Measurements from ENCODE around the gene TENT5C. TPM values are rescaled to one million over a fixed set of nuclear protein-coding genes. Genes with fewer than 3 reads are reported as not detected.

Gene TENT5C
- polyA plus RNA-seq, 3 donors = 2.6 to 3.4 (median 3.2) TPM

- DNase-seq (ENCODE audit: low read depth in 3 of 3, low spot score in 2 of 3) = no peak
These were observed 26.6 kb downstream of the TENT5C start for GRCh38 chr1:117632269-117633067.

- DNase-seq (ENCODE audit: low read depth in 3 of 3, low spot score in 2 of 3) = no peak
These were observed 27.2 kb downstream of the TENT5C start for GRCh38 chr1:117633068-117633345.

- no peak for DNase-seq (ENCODE audit: low read depth in 3 of 3, low spot score in 2 of 3)
These were observed 27.6 kb downstream of the TENT5C start for GRCh38 chr1:117633423-117633822.

- no peak for DNase-seq (ENCODE audit: low read depth in 3 of 3, low spot score in 2 of 3)
These were observed 28.1 kb downstream of the TENT5C start for GRCh38 chr1:117633936-117634335.

- no peak for DNase-seq (ENCODE audit: low read depth in 3 of 3, low spot score in 2 of 3)
These were observed 28.8 kb downstream of the TENT5C start for GRCh38 chr1:117634631-117635030.

- DNase-seq (ENCODE audit: low read depth in 3 of 3, low spot score in 2 of 3) = no peak
These were observed 30.0 kb downstream of the TENT5C start for GRCh38 chr1:117635805-117636204.

- DNase-seq (ENCODE audit: low read depth in 3 of 3, low spot score in 2 of 3) = no peak
These were observed 31.0 kb downstream of the TENT5C start for GRCh38 chr1:117636637-117637425.

GRCh38 chr1:117638141-117638540 is 32.3 kb downstream of the TENT5C start:
- no peak for DNase-seq (ENCODE audit: low read depth in 3 of 3, low spot score in 2 of 3)

- no peak for DNase-seq (ENCODE audit: low read depth in 3 of 3, low spot score in 2 of 3)
These were observed 32.9 kb downstream of the TENT5C start for GRCh38 chr1:117638759-117639158.

GRCh38 chr1:117639741-117640140 is 33.9 kb downstream of the TENT5C start:
- no peak for DNase-seq (ENCODE audit: low read depth in 3 of 3, low spot score in 2 of 3)

GRCh38 chr1:117641536-117641935 is 35.7 kb downstream of the TENT5C start:
- DNase-seq (ENCODE audit: low read depth in 3 of 3, low spot score in 2 of 3) = no peak

GRCh38 chr1:117642963-117643362 is 37.1 kb downstream of the TENT5C start:
- no peak for DNase-seq (ENCODE audit: low read depth in 3 of 3, low spot score in 2 of 3)

GRCh38 chr1:117643601-117644000 is 37.8 kb downstream of the TENT5C start:
- no peak for DNase-seq (ENCODE audit: low read depth in 3 of 3, low spot score in 2 of 3)

GRCh38 chr1:117644696-117645311 is 39.0 kb downstream of the TENT5C start:
- DNase-seq (ENCODE audit: low read depth in 3 of 3, low spot score in 2 of 3) = no peak

GRCh38 chr1:117645343-117645742 is 39.5 kb downstream of the TENT5C start:
- DNase-seq (ENCODE audit: low read depth in 3 of 3, low spot score in 2 of 3) = no peak

- no peak for DNase-seq (ENCODE audit: low read depth in 3 of 3, low spot score in 2 of 3)
These were observed 40.4 kb downstream of the TENT5C start for GRCh38 chr1:117646007-117646811.

- DNase-seq (ENCODE audit: low read depth in 3 of 3, low spot score in 2 of 3) = no peak
These were observed 41.1 kb downstream of the TENT5C start for GRCh38 chr1:117646956-117647355.

- no peak for DNase-seq (ENCODE audit: low read depth in 3 of 3, low spot score in 2 of 3)
These were observed 42.2 kb downstream of the TENT5C start for GRCh38 chr1:117648015-117648414.

- DNase-seq (ENCODE audit: low read depth in 3 of 3, low spot score in 2 of 3) = no peak
These were observed 45.2 kb downstream of the TENT5C start for GRCh38 chr1:117650840-117651568.

- no peak for DNase-seq (ENCODE audit: low read depth in 3 of 3, low spot score in 2 of 3)
These were observed 45.8 kb downstream of the TENT5C start for GRCh38 chr1:117651616-117652015.

All from right renal cortex interstitium (tissue), 3 donors.